NK-92 (cell line): ENCODE data around the gene STAT5B.

ENCODE experiments used
- DNase-seq: peaks from one replicate; lab custom pipeline; 2025; ENCODE audit not compliant: unreplicated experiment; lab: John Stamatoyannopoulos, UW

STAT5B gene

DNA sequence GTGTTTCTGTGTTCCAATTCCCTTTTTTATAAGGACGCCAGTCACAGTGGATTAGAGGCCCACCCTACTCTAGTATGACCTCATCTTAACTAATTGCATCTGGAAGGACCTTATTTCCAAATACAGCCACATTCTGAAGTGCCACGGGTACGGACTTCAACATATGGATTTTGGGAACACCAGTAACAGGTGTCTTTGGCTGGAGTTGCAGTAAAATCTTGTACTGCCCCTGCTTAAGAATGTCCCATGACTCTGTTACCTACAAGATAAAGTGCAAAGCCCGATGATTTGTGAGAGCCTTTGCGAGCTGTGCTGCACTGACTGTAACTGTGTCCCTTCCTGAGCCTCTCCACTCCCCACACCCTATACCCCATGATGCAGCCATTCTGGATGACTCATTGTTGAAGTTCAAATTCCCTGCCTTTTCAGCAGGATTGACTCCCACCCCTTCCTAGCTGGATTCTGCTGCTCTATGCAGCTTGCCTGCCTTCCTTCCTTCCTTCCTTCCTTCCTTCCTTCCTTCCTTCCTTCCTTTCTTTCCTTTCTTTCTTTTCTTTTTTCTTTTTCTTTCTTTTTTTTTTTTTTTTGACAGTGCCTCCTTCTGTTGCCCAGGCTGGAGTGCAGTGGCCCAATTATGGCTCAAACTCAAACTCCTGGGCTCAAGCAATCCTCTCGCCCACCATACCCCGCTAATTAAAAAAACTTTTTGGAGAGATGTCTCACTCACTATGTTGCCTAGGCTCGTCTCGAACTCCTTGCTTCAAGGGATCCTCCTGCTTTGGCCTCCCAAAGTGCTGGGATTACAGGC lies 93.1 kb downstream of the STAT5B start:
- no peak for DNase-seq

DNA sequence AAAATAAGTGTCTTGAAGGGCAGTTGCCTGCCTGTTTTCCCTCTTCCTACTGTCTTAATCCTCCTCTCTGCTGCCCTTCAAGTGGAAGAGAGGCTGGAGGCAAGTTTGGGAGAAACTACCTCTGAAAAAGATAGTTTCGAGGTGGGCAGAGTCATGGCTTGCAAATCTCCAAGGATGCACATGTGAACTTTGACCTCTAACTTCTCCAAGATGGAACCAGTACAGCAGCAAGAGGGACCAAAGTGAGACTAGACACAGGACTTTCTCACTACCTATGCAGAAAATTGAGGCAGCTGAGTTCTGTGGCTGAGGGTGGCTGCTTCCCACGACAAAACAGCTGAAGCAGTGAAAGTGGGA lies 94.4 kb downstream of the STAT5B start:
- no peak for DNase-seq

DNA sequence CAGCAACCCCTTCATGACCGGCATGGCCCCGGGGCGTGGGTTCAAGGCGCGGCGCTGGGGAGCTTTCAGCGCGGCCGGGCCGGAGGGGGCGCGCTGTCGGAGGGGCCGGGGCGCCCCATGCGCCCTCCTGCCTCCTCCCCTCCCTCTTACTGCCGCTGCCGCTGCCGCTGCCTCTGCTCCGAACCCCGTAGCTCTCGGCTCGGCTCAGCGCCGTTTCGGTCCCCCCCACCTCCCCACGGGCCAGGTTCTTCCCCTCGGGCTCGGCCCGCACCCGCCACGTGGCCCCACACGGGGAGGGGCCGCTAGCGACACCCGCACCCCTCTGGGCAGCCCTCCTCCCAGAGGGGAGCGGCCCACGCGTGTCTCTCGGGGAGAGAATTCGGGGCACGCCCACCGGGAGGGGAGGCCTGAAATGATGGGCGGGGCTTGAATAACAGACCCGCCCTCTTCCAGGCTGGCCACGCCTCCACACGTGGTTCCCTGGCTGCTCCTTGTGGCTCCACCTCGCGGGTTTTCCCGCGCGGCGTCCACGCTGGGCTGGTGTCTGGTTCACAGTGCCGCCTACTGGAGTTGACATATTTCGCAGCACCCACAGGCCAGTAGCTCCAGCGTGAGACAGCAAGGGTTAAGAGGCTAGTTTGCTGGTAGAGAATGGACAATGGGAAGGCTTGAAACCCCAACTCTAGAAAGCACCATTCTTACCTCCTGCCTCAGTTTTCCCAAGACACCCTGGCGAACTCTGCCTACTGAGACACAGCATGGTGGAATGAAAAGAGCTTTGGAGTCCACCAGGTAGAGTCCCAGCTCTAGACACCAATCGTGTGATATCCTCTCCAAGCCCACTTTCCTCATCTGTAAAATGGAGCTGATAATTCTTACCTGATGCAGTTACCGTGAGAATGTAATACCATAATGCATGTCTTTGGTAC lies 95.0 kb downstream of the STAT5B start, which contains the start of gene KCNH4:
Gene KCNH4 (minus strand): TSS at position 221 of the 929 bp plus-strand sequence. CDS start 197 bp downstream, at position 24.
- DNase-seq, result no peak

DNA sequence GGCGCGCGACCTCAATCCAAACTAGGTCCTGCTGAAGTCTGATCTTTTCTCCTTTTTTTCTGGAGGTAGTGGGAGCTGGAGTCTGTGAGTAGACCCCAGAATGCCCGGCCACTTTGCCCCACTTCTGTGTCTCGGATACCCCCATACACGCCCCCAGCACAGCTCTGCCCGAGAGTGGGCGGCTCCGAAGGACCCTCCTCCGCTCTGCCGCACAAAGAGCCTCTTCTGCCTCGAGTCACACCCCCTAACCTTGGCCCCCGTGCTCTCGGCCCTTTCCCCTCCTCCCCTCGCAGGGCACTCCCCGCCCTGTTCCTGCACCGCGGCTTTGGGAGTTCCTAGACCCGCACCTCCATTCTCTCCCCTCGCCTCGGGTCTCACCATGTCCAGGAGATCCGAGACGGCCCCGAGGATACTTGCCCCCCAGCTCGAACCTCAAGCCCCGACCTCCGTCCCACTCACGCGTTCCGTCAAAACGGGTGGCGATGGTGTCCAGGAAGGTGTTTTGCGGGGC lies 95.7 kb downstream of the STAT5B start:
- DNase-seq, result no peak

DNA sequence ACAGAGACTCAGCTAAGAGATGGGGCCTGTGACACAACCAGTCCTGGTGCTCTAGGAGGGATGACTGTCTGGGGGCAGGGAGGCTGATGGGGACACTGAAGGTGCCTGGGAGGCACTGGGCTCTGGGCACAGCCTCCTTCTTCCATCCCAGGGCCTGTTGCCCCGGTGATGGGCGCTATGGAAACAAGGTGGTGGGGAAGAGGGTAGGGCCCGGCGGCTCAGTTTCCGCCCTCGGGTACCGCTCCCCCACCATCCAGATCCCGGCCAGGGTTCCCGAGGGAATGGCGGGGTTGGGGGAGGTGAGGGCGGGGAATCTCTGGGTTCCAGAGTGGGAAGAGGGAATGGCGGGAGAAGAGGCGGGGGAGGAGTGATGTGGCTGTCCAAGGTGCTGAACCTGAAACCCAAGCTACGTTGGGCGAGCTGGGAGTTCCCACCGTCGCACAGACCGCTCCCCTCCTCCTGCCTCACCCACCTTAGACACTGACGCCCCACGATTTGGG lies 96.2 kb downstream of the STAT5B start:
- no peak for DNase-seq

DNA sequence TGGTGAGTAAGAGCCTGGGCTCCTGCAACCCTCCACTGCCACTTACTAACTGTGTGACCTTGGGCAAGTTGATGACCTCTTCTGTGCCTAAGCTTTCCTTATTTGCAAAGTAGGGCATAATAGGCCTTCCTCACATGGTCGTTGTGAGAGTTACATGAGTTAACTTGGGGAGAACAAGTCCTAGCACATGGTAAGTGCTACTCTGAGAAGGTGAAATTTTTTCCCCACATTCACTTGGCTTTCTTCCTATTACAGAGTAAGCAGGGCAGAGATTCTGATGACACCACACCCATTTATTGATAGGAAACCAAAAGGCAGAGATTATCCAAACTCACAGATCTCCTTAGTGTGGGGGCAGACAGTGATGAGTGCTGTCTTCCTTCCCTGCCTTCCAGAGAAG lies 96.9 kb downstream of the STAT5B start:
- DNase-seq, result no peak

DNA sequence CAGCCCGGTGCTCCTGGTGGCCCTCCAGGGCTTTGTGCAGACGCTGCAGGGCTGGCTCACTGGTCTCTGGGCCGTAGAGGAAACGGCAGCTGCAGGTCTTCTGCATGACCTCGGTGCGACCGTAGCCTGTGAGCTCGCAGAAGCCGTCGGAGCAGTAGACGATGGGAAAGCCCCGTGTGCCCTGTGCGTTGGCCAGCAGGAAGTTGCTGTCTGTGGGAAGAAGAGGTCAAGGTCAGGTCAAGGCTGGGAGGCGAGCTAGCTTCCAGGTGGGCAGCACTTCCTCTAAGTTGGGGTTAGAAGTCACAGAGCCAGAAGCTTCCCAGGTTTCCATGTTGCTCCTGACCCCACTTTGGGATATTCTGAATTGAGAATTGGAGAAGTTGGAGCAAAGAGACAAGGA lies 97.4 kb downstream of the STAT5B start:
- DNase-seq, result no peak

DNA sequence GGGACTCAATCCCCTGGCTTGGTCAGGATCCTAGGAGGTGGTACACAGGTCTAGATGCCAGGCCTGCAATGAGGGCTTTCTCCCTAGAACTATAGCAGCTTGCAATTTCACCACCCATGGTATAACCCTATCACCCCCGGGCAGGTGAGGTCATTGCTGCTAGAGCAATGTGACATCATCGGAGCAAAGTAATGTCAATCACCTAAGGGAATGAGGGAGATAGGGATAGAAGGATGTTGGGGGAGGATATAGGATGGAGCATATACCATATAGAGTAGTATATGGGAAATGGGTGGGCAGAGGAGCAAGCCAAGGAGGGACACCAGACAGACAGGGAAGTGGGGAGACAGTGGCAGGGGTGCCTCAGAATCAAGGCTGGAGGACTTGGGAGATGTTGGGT lies 98.5 kb downstream of the STAT5B start:
- DNase-seq, result no peak

DNA sequence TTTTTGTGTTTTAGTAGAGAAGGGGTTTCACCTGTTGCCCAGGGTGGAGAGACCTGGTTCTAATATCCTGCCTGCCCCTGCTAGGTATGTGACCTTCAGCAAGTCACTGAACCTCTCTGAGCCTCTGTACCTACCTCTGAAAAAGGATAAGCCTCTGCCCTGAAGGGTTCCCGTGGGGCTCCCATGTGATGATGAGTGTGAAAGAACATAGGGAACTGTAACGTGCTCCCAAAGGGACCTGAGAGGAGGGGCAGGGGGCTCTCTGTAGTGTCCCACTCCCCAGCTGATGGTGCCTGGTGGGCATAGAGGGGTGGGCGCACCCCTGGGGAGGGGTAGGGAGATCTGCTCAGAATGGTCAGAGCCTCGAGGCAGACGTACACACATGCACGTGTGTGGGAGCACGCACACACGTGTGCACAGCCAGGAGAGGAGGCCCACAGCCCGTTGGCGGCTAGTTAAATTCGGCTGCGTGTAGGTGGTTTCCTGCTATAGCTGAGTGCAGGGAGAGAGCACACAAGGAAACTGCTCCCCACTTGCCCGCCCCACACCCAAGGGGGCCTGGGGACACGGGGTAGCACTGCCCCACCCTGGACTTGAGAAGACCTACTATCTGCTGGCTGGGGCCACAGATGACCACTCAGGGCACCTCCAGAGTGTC lies 101.9 kb downstream of the STAT5B start:
- no peak for DNase-seq

DNA sequence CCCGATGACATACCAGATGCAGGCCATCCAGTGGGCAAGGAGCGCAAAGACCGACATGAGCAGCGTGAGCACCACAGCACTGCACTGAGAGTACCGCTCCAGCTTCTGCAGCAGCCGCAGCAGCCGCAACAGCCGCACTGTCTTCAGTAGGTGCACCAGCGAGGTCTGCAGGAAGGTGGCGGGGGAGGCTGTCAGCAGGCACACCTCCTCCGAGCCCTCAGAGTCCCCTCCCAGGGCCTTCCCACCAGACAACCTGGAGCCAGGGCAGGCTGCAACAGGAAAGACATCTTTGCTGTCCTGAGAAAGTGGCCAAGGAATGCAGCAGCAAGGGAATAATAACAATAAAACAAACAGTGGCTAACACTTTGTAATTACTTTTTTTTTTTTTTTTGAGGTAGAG lies 104.4 kb downstream of the STAT5B start:
- DNase-seq, result no peak

DNA sequence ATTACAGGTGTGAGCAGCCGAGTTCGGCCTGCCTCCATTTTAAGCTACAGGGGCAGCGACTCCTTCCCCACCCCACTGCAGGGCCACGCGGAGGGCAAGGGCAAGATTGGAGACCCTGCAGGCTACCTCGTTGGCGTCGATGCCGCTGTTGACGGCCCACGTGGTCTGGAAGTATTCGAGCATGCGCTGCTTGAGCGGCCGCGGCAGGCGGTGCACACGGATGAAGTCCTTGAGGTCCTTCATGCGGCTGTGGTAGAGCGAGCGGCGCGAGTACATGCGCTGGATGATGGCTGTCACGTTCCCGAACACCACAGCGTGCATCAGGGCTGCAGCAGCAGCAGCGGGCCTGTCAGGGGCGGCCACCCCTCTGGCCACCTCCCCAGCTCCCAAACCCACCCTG lies 106.8 kb downstream of the STAT5B start:
- no peak for DNase-seq

DNA sequence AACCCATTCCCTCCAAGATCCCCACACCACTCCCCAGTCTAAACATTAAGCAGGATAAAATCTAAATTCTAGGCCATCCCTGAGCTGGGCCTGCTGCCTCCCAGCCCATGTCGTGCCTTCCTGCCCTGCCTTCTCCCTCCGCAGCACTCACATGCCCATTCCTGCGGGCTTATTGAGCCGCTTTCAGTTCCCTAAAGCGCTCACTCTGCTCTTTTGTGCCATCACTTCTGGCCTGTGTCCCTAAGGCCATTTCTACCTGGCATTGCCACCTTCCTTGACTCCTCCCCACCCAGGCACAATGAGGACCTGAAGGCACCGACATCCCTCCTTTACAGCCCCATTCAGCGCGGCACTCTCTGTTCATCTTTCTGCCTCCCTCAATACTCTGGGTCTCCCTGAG lies 108.4 kb downstream of the STAT5B start:
- DNase-seq, result no peak

DNA sequence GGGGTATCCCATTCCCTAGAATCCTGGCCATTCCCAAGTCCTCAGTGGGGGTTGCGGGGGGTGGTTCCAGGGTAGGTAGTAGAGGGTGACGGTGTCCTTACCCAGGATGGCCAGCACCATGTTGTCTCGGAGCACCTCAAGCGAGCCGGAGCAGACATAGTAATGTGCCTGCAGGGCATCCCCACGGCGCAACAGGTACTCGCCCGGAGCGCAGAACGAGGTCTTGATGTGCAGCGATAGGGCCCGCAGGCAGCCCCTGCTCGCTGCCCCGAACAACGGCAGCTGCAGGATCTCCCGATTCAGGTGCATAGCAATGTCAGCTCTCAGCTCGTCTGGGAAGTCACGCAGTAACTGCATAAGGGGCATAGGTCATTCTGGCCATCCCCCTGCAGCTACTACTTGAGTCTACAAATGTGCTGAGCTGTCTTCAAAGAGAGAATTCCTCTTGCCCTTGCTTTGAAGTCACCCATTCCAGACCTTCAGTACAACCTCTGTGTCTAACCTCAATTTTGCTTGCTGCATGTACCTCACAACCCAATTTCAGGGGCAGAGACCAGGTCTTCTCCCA lies 109.9 kb downstream of the STAT5B start:
- DNase-seq, result no peak

DNA sequence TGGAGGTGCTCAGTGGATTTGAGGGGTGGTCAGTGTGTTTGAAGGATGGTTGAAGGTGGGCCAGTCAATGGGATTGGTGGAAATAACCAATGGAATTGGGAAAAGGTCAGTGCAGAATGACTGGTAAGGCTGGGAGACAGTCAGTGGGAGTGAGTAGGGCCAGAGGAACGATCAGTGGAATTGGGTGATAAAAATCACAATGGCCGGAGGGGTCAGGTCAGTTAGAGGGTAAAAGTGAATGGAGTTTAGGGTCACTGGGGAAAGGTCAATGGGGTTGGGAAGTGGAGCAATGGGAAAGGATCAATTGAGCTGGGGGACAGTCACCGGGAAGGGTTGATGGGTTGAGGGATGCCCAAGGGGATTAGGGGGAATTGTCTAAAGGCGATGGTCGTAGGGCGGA lies 110.4 kb downstream of the STAT5B start:
- no peak for DNase-seq

DNA sequence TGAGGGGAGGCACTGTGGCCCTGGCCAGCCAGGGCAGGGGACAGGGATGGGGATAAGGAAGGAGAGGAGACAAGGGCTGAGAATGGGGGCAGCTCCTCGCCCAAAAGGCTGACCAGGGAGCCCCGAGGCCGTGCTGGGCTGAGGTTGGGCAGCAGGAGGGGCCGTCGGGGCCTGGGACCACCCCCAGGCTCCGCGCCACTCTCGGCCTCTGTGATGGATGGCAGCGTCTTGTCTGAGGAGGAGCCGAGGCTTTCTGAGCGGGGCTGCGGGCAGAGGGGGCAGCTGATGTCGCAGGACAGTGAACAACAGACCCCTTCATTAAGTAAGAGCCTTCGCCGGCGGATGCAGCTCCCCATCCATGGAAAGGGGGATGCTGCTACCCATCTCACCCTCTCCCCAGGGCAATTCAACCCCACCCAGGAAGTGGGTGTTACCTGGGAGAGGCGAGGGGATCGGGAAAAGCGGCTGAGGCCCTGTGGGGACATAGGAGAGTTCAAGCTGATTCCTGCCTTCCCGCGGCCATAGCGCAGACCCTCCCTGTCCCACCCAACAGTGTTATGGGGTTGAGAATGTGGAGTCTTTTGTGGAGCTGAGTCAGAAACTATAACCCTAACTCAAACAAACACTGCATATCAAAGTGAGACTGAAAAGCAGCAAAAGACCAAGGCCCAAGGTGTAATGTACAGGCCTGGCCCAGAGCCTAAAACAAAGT lies 112.3 kb downstream of the STAT5B start:
- DNase-seq, result no peak

DNA sequence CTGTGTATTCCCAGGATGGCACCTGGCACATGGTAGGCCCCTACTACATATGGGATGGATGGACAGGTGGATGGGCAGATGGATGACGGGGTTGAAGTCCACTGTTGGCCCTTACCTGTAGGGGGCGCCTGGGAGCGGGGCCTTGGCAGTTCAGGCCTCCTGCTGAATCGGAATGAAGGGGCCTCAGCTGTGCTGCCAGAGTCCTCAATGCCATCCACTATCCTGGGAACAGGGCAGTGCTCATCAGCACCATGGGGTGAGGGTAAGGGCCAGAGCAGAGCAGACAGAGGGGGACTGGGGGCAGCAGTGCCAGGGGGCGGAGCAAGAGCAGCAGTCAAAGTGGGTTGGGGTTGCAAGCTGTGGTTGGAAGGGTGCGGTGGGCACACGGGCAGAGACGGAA lies 113.1 kb downstream of the STAT5B start:
- no peak for DNase-seq

DNA sequence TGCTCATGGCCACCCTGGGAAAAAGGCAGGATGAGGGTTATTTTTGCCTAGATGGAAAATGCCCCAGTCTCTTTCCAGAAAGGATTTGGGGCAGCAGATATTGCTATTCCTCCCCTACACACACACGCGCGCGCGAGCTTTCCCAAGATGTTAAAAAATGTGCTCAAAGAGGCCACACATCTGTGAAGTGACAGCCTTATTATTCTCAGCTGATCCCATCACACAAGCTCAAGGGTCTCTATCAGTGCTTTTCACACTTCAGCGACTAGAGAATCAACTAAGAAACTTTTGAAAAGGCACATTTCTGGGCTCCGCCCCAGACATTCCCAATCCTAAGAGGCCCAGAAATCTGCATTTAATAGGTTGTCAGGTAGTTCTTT lies 115.7 kb downstream of the STAT5B start:
- no peak for DNase-seq

DNA sequence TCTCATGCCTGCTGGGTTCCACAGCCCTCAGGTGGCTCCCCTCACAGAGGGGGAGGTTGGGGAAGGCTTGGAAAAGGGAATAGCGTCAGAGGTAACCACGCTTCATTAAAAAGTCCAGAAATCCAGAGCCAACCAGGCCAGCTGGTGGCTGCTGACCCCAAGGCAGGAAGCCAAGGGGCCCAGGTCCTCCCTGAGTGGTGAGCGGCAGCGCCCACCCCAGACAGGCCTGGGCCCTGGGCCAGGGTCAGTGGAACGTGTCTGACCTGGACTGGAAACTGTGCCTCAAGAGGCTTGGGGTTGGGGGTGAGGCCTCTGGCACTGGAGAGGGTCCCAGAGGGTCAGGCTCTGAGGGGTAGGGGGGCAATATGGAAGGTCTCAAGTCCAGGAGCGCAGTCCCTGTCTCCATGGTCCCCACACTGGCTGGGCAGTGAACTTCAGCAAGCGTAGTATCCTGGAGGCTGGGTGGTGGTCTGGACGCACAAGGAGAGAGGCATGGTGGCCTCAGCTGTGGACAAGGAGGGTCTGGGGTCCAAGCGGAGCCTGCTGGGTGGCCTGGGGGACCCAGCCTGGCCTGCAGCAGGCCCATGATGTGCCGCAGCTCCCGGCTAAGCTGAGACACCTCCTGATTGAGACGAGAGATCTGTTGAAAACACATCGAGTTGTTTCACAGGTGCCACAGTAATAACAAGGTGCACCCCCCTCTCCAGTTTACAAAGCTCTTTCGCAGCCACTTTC lies 116.2 kb downstream of the STAT5B start:
- DNase-seq, result no peak

DNA sequence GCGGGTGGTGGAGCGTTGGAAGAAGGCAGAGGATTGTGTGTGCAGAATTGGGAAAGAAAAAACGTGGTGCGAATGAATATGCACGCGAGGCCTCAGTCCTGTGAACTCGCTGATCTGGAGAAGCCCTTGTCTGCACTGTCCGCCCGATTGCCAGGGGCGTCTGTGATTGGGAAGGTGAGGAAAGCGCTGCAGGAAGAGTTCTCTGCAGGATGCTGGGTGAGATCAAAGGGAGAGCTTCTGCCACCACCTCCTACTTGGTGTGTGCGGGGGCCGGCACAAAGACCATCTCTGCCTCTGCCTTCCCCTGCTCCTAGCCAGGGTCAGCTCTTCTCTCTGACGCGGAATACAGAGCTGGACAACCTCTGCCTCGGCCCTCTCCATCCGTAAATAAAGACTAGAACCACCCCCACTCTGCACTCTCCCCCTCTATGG lies 120.6 kb downstream of the STAT5B start:
- no peak for DNase-seq
